HCT116 (cell line): ENCODE data around the gene NEB. TPM values are rescaled to one million over a fixed set of nuclear protein-coding genes. Genes with fewer than 3 reads are reported as not detected.

ENCODE experiments used
- ATAC-seq: fragments of 200-7000 bp; cut with Tn5 transposase; 2 replicates; pipeline ENCODE4 v1.9.1; 2020; ENCODE audit warnings: mild to moderate bottlenecking, moderate library complexity
- BruUV-seq: library from RNA; stranded (reverse); fragments of 400-500 nt; replicated peaks from 2 replicates; lab custom pipeline; 2021; lab: Mats Ljungman, UMichigan
- CTCF ChIA-PET: fragments of 300-600 bp; sonication (Branson Sonifier 250); formaldehyde crosslinking; loops from one replicate; lab custom pipeline; 2021; ENCODE audit warnings: antibody characterized with exemption; lab: Charles Lee
- POLR2A ChIA-PET: fragments of 300-600, 350-600 bp; sonication (Branson Sonifier 250); formaldehyde crosslinking; loops from one replicate; lab custom pipeline; 2021; ENCODE audit warnings: antibody characterized with exemption; lab: Charles Lee
- RAD21 ChIA-PET, 2 experiments: fragments of 300-600 bp; sonication (Branson Sonifier 250); formaldehyde crosslinking; loops; one replicate each; lab custom pipeline; 2023; ENCODE audit warnings: low total read pairs in 2 of 2; ENCODE audit not compliant: uncharacterized antibody in 2 of 2, unreplicated experiment in 2 of 2, low non-redundant PET in 1 of 2; lab: Charles Lee
- DNase-seq: peaks from one replicate; pipeline ENCODE4 v3.0.0-alpha.2; 2010; ENCODE audit warnings: low read depth, low spot score
- H2AFZ ChIP-seq: fragments of 200-600 bp; shearing (Covaris generic), sonication (generic); 2 replicates; pipeline ENCODE4 v1.6.1; 2017; ENCODE audit warnings: low read depth, mixed run types, mixed read lengths, antibody characterized with exemption, low read length; ENCODE audit not compliant: poor library complexity, severe bottlenecking
- H3K27ac ChIP-seq: 2 replicates; pipeline ENCODE4 v1.5.1; 2012; ENCODE audit warnings: low read depth, low read length
- H3K27me3 ChIP-seq: fragments of 200-600 bp; sonication (generic); 2 replicates; pipeline ENCODE4 v1.6.1; 2016; ENCODE audit warnings: mixed run types, low read length, mixed read lengths; ENCODE audit not compliant: insufficient read depth
- H3K36me3 ChIP-seq, 2 experiments: fragments of 200-500 bp in 1 of 2; fragments of 200-600 bp in 1 of 2; sonication (Bioruptor generic) in 1 of 2; sonication (generic) in 1 of 2; 2 replicates each; pipeline versions ENCODE4 v1.5.1 to v1.6.1; 2014 to 2016; ENCODE audit warnings: low read length in 2 of 2, inconsistent platforms in 1 of 2, mixed read lengths in 1 of 2, mixed run types in 1 of 2; ENCODE audit not compliant: insufficient read depth in 2 of 2, control insufficient read depth in 1 of 2
- H3K4me1 ChIP-seq, 2 experiments: fragments of 200-600 bp in 1 of 2; sonication (generic) in 1 of 2; 2 replicates each; pipeline versions ENCODE4 v1.5.1 to v1.6.1; 2012 to 2017; ENCODE audit warnings: low read length in 2 of 2, inconsistent platforms in 1 of 2, mild to moderate bottlenecking in 1 of 2, mixed read lengths in 1 of 2, mixed run types in 1 of 2, moderate library complexity in 1 of 2; ENCODE audit not compliant: insufficient read depth in 2 of 2, control insufficient read depth in 1 of 2
- H3K4me2 ChIP-seq: fragments of 200-600 bp; sonication (generic); 2 replicates; pipeline ENCODE4 v1.6.1; 2017; ENCODE audit warnings: mixed run types, low read length, mixed read lengths
- H3K4me3 ChIP-seq, 2 experiments: fragments of 200-600 bp in 1 of 2; sonication (generic) in 1 of 2; replicated peaks in 1 of 2; 2 replicates each; pipeline ENCODE4 v1.5.1; 2011 to 2016; ENCODE audit warnings: low read length in 2 of 2, control low read depth in 1 of 2, low read depth in 1 of 2, mild to moderate bottlenecking in 1 of 2, mixed read lengths in 1 of 2, mixed run types in 1 of 2
- H3K79me2 ChIP-seq: fragments of 200-600 bp; sonication (generic); 2 replicates; pipeline ENCODE4 v1.6.1; 2017; ENCODE audit warnings: mild to moderate bottlenecking, mixed run types, low read length, moderate library complexity, mixed read lengths; ENCODE audit not compliant: insufficient read depth
- H3K9ac ChIP-seq: fragments of 200-600 bp; sonication (generic); 2 replicates; pipeline ENCODE4 v1.6.1; 2016; ENCODE audit warnings: low read length, mixed read lengths
- H3K9me2 ChIP-seq: fragments of 200-600 bp; sonication (generic), shearing (Covaris generic); 2 replicates; pipeline ENCODE4 v1.6.1; 2017; ENCODE audit warnings: mixed run types, mild to moderate bottlenecking, moderate library complexity; ENCODE audit not compliant: insufficient read depth
- H3K9me3 ChIP-seq, 2 experiments: fragments of 200-500 bp in 1 of 2; fragments of 200-600 bp in 1 of 2; sonication (Bioruptor generic) in 1 of 2; sonication (generic) in 1 of 2; 2 replicates each; pipeline ENCODE4 v1.6.1; 2014 to 2017; ENCODE audit warnings: low read length in 2 of 2, mixed read lengths in 2 of 2, inconsistent platforms in 1 of 2, low read depth in 1 of 2, mild to moderate bottlenecking in 1 of 2, mixed run types in 1 of 2, moderate library complexity in 1 of 2; ENCODE audit not compliant: control insufficient read depth in 1 of 2, insufficient read depth in 1 of 2
- H4K20me1 ChIP-seq: fragments of 200-600 bp; sonication (generic), shearing (Covaris generic); 2 replicates; pipeline ENCODE4 v1.6.1; 2017; ENCODE audit warnings: mixed run types, mild to moderate bottlenecking, moderate library complexity; ENCODE audit not compliant: insufficient read depth
- ATF3 ChIP-seq: IDR thresholded peaks from 2 replicates; pipeline ENCODE4 v1.6.1; 2012
- CBX3 ChIP-seq: IDR thresholded peaks from 2 replicates; pipeline ENCODE4 v1.6.1; 2012; ENCODE audit warnings: low read depth
- CEBPB ChIP-seq: IDR thresholded peaks from 2 replicates; pipeline ENCODE4 v1.6.1; 2012; ENCODE audit warnings: low read depth
- CTCF ChIP-seq, 3 experiments: fragments of 200-600 bp in 1 of 3; sonication (generic) in 1 of 3; IDR thresholded peaks in 2 of 3; conservative IDR thresholded peaks in 1 of 3; 2 replicates each; pipeline ENCODE4 v1.5.1; 2012 to 2017; ENCODE audit warnings: low read depth in 2 of 3, low read length in 2 of 3, antibody characterized with exemption in 1 of 3, borderline replicate concordance in 1 of 3, control low read depth in 1 of 3, mild to moderate bottlenecking in 1 of 3, mixed read lengths in 1 of 3, mixed run types in 1 of 3, moderate library complexity in 1 of 3; ENCODE audit not compliant: insufficient read depth in 1 of 3
- EGR1 ChIP-seq: IDR thresholded peaks from 2 replicates; pipeline ENCODE4 v1.6.1; 2012; ENCODE audit warnings: low read depth
- ELF1 ChIP-seq: IDR thresholded peaks from 2 replicates; pipeline ENCODE4 v1.6.1; 2012; ENCODE audit warnings: low read depth, borderline replicate concordance
- EZH2 ChIP-seq: fragments of 200-600 bp; sonication (generic); IDR thresholded peaks from 2 replicates; pipeline ENCODE4 v1.6.1; 2017; ENCODE audit warnings: antibody characterized with exemption, mixed run types
- EZH2phosphoT487 ChIP-seq: fragments of 200-600 bp; IDR thresholded peaks from 2 replicates; pipeline ENCODE4 v1.6.1; 2018; ENCODE audit warnings: antibody characterized with exemption, borderline replicate concordance
- FOSL1 ChIP-seq: IDR thresholded peaks from 2 replicates; pipeline ENCODE4 v1.6.1; 2012; ENCODE audit warnings: low read depth
- JUND ChIP-seq: IDR thresholded peaks from 2 replicates; pipeline ENCODE4 v1.6.1; 2012
- POLR2A ChIP-seq: IDR thresholded peaks from 2 replicates; pipeline ENCODE4 v1.7.0; 2011; ENCODE audit warnings: borderline replicate concordance; ENCODE audit not compliant: insufficient read depth, insufficient read length; ENCODE audit errors: extremely low read depth
- POLR2AphosphoS5 ChIP-seq: IDR thresholded peaks from 2 replicates; pipeline ENCODE4 v1.6.1; 2011; ENCODE audit warnings: mild to moderate bottlenecking, low read depth, low read length, moderate library complexity
- SIN3A ChIP-seq: IDR thresholded peaks from 2 replicates; pipeline ENCODE4 v1.6.1; 2012; ENCODE audit warnings: low read depth
- SP1 ChIP-seq: IDR thresholded peaks from 2 replicates; pipeline ENCODE4 v1.6.1; 2012; ENCODE audit warnings: low read depth
- SRF ChIP-seq: IDR thresholded peaks from 2 replicates; pipeline ENCODE4 v1.6.1; 2012; ENCODE audit warnings: low read depth
- YY1 ChIP-seq: IDR thresholded peaks from 2 replicates; pipeline ENCODE4 v1.6.1; 2011; ENCODE audit warnings: low read length, low read depth, moderate library complexity, mild to moderate bottlenecking; ENCODE audit not compliant: insufficient replicate concordance; ENCODE audit errors: extremely low read depth
- ZFX ChIP-seq: fragments of 450-650 bp; IDR thresholded peaks from 2 replicates; pipeline ENCODE4 v1.6.1; 2017
- ZNF274 ChIP-seq: fragments of 200-500 bp; sonication (Bioruptor generic); IDR thresholded peaks from 2 replicates; pipeline ENCODE4 v1.6.1; 2014; ENCODE audit warnings: mild to moderate bottlenecking, low read depth, low read length, inconsistent platforms
- intact Hi-C: fragments of 100-400 bp; cut with micrococcal nuclease; formaldehyde crosslinking; loops from 2 replicates; pipeline ENCODE4 v1.10.0; 2022
- total RNA-seq: library from RNA; stranded (reverse); gene quantifications from one replicate; pipeline ENCODE4 v1.2.1, GENCODE V29; 2021; ENCODE audit not compliant: unreplicated experiment

The NEB gene
- total RNA-seq, 1 experiment from 2014 or later = 0.34 TPM

GRCh38 chr2:151624271-151624670 lies 110.0 kb downstream of the NEB start:
- no peak overlapping the region for H3K27ac ChIP-seq
- H3K9ac ChIP-seq = no peak overlapping the region
- ChIA-PET RAD21 (no interaction called here), POLR2A (no interaction called here), CTCF (no interaction called here)
- DNase-seq (no peak), ATAC-seq (no peak)
- no TSS peak for BruUV-seq
- intact Hi-C loops = loop anchor here (10.0 kb wide), 1 partner anchor 1029 kb away; no protein-coding TSS in a partner anchor
- no peaks in the 10 kb centered on the region for H3K9me2 ChIP-seq
- H2AFZ ChIP-seq = no peak overlapping the region
- no peak overlapping the region for H3K4me3 ChIP-seq
- H3K4me2 ChIP-seq = no peak overlapping the region
- H3K36me3 ChIP-seq = no peaks in the 10 kb centered on the region
- no peaks in the 10 kb centered on the region for H3K27me3 ChIP-seq
- H4K20me1 ChIP-seq = no peaks in the 10 kb centered on the region
- TF ChIP-seq SRF (no peak), EZH2phosphoT487 (no peak), EZH2 (no peak), SP1 (no peak), POLR2AphosphoS5 (no peak), YY1 (no peak), CBX3 (no peak)
- no peaks in the 10 kb centered on the region for H3K4me1 ChIP-seq
- no peaks in the 10 kb centered on the region for H3K9me3 ChIP-seq
- no peaks in the 10 kb centered on the region for H3K79me2 ChIP-seq

- RAD21 ChIA-PET = no interaction called here
- intact Hi-C loops = loop anchor here (10.0 kb wide), 1 partner anchor 1029 kb away; no protein-coding TSS in a partner anchor
- H2AFZ ChIP-seq = no peak overlapping the region
- DNase-seq = no peak
- ATAC-seq = no peak
- CTCF ChIA-PET = no interaction called here
- no peak overlapping the region for H3K4me2 ChIP-seq
- TF ChIP-seq EZH2 = no peak
- no peak for TF ChIP-seq POLR2AphosphoS5
- no peak for TF ChIP-seq SIN3A
- no peak for TF ChIP-seq JUND
- TF ChIP-seq ATF3 = no peak
- no peak for TF ChIP-seq FOSL1
- no peak for TF ChIP-seq CTCF (IDR thresholded peaks at IDR 0.05 in 2 of 3, conservative IDR thresholded peaks at IDR 0.05 in 1 of 3; ENCODE audit: borderline replicate concordance in 1 of 3, insufficient read depth in 1 of 3, low read depth in 2 of 3, low read length in 2 of 3)
- no peak for TF ChIP-seq YY1
- no peak for TF ChIP-seq SRF
- TF ChIP-seq ZNF274 = no peak
- no peak for TF ChIP-seq ZFX
- TF ChIP-seq ELF1 = no peak
- no peak for TF ChIP-seq CEBPB
- TF ChIP-seq POLR2A = no peak
- no peak for TF ChIP-seq SP1
- no peak for TF ChIP-seq EGR1
- TF ChIP-seq, all 23 proteins: peak for 0
- H3K4me1 ChIP-seq = no peaks in the 10 kb centered on the region
- POLR2A ChIA-PET = no interaction called here
- no peaks in the 10 kb centered on the region for H3K79me2 ChIP-seq
- no peaks in the 10 kb centered on the region for H4K20me1 ChIP-seq
- H3K4me3 ChIP-seq = no peak overlapping the region
- H3K9ac ChIP-seq = no peak overlapping the region
- no TSS peak for BruUV-seq
- H3K9me2 ChIP-seq = no peaks in the 10 kb centered on the region
- no peaks in the 10 kb centered on the region for H3K36me3 ChIP-seq
- no peak overlapping the region for H3K27ac ChIP-seq
- H3K27me3 ChIP-seq = no peaks in the 10 kb centered on the region
- no peaks in the 10 kb centered on the region for H3K9me3 ChIP-seq
These were observed 110.6 kb downstream of the NEB start for GRCh38 chr2:151623631-151624030.
